Liver (tissue), 9 donors: ENCODE results near the gene BTG2. TPM values are rescaled to one million over a fixed set of nuclear protein-coding genes. Genes with fewer than 3 reads are reported as not detected.

Experiments
- DNase-seq: peaks from one replicate; pipeline ENCODE4 v3.0.0-alpha.2; 2017; ENCODE audit warnings: low spot score
- H3K27ac ChIP-seq, 2 donors: one replicate each; pipeline ENCODE4 v1.7.0; 2013; ENCODE audit warnings: inconsistent platforms in 2 of 2, low read length in 2 of 2, control low read depth in 1 of 2, low read depth in 1 of 2, mild to moderate bottlenecking in 1 of 2
- H3K27me3 ChIP-seq, 4 donors: one replicate each; pipeline versions ENCODE4 v1.6.1 to v1.7.0; 2013; ENCODE audit warnings: low read length in 3 of 4, inconsistent platforms in 1 of 4, mild to moderate bottlenecking in 1 of 4, moderate library complexity in 1 of 4; ENCODE audit not compliant: control insufficient read depth in 4 of 4, insufficient read depth in 4 of 4
- H3K36me3 ChIP-seq, 4 donors: one replicate each; pipeline versions ENCODE4 v1.6.1 to v1.7.0; 2013; ENCODE audit warnings: low read length in 3 of 4, mild to moderate bottlenecking in 3 of 4, low read depth in 1 of 4, moderate library complexity in 1 of 4; ENCODE audit not compliant: control insufficient read depth in 4 of 4, insufficient read depth in 3 of 4
- H3K4me1 ChIP-seq, 4 donors: one replicate each; pipeline versions ENCODE4 v1.6.1 to v1.7.0; 2013; ENCODE audit warnings: low read length in 3 of 4, mild to moderate bottlenecking in 3 of 4, moderate library complexity in 1 of 4; ENCODE audit not compliant: control insufficient read depth in 4 of 4, insufficient read depth in 4 of 4
- H3K4me3 ChIP-seq, 3 donors: one replicate each; pipeline versions ENCODE4 v1.6.1 to v1.7.0; 2013; ENCODE audit warnings: low read length in 3 of 3, control low read depth in 1 of 3, low read depth in 1 of 3, mild to moderate bottlenecking in 1 of 3
- H3K9ac ChIP-seq, 2 donors: one replicate each; pipeline ENCODE4 v1.7.0; 2013; ENCODE audit warnings: low read length in 2 of 2, mild to moderate bottlenecking in 2 of 2, moderate library complexity in 2 of 2, control low read depth in 1 of 2, low read depth in 1 of 2
- H3K9me3 ChIP-seq, 4 donors: one replicate each; pipeline versions ENCODE4 v1.6.1 to v1.7.0; 2013; ENCODE audit warnings: low read length in 3 of 4; ENCODE audit not compliant: control insufficient read depth in 4 of 4
- ATF3 ChIP-seq: IDR thresholded peaks from 2 replicates; pipeline ENCODE4 v1.6.1; 2016; ENCODE audit warnings: antibody characterized with exemption
- EGR1 ChIP-seq, 2 donors: IDR thresholded peaks; 2 replicates each; pipeline ENCODE4 v1.6.1; 2016 to 2018; ENCODE audit warnings: antibody characterized with exemption in 2 of 2, low read depth in 2 of 2
- FOXA1 ChIP-seq: IDR thresholded peaks from 2 replicates; pipeline ENCODE4 v1.6.1; 2016; ENCODE audit warnings: antibody characterized with exemption
- FOXA2 ChIP-seq: IDR thresholded peaks from 2 replicates; pipeline ENCODE4 v1.6.1; 2016; ENCODE audit warnings: antibody characterized with exemption
- GABPA ChIP-seq, 2 donors: IDR thresholded peaks in 1 of 2; conservative IDR thresholded peaks in 1 of 2; 2 replicates each; pipeline ENCODE4 v1.6.1; 2016; ENCODE audit warnings: antibody characterized with exemption in 2 of 2, mild to moderate bottlenecking in 1 of 2, moderate library complexity in 1 of 2
- HNF4A ChIP-seq, 2 donors: conservative IDR thresholded peaks; 2 replicates each; pipeline ENCODE4 v1.6.1; 2016; ENCODE audit warnings: antibody characterized with exemption in 2 of 2, mild to moderate bottlenecking in 2 of 2
- HNF4G ChIP-seq: IDR thresholded peaks from 2 replicates; pipeline ENCODE4 v1.6.1; 2016; ENCODE audit warnings: antibody characterized with exemption
- JUND ChIP-seq, 2 donors: IDR thresholded peaks; 2 replicates each; pipeline ENCODE4 v1.6.1; 2016; ENCODE audit warnings: antibody characterized with exemption in 2 of 2
- NR2F2 ChIP-seq: IDR thresholded peaks from 2 replicates; pipeline ENCODE4 v1.6.1; 2016; ENCODE audit warnings: antibody characterized with exemption
- RAD21 ChIP-seq, 2 donors: IDR thresholded peaks; 2 replicates each; pipeline ENCODE4 v1.6.1; 2016; ENCODE audit warnings: antibody characterized with exemption in 2 of 2, mild to moderate bottlenecking in 2 of 2
- REST ChIP-seq: IDR thresholded peaks from 2 replicates; pipeline ENCODE4 v1.6.1; 2016; ENCODE audit warnings: antibody characterized with exemption, mild to moderate bottlenecking
- RXRA ChIP-seq, 2 donors: IDR thresholded peaks; 2 replicates each; pipeline ENCODE4 v1.6.1; 2017 to 2018; ENCODE audit warnings: antibody characterized with exemption in 2 of 2, mild to moderate bottlenecking in 1 of 2
- SP1 ChIP-seq: IDR thresholded peaks from 2 replicates; pipeline ENCODE4 v1.6.1; 2018; ENCODE audit warnings: antibody characterized with exemption, mild to moderate bottlenecking
- TAF1 ChIP-seq: conservative IDR thresholded peaks from 2 replicates; pipeline ENCODE4 v1.6.1; 2016; ENCODE audit warnings: antibody characterized with exemption, mild to moderate bottlenecking
- YY1 ChIP-seq: IDR thresholded peaks from 2 replicates; pipeline ENCODE4 v1.6.1; 2016; ENCODE audit warnings: antibody characterized with exemption, mild to moderate bottlenecking
- ZBTB33 ChIP-seq: IDR thresholded peaks from 2 replicates; pipeline ENCODE4 v1.6.1; 2016; ENCODE audit warnings: antibody characterized with exemption
- WGBS: extraction: QIAGEN DNeasy Blood & Tissue Kit; methylation state at CpG from one replicate; pipeline ENCODE4 v1.1.7; 2013; 5-methylcytosine and 5-hydroxymethylcytosine counted together
- polyA plus RNA-seq, 2 donors: library from polyadenylated mRNA; stranded (reverse) in 1 of 2; unstranded in 1 of 2; fragments of 200-250 nt in 1 of 2; fragments of >200 nt in 1 of 2; fragmentation: Nextera tagmentation in 1 of 2; extraction: Ambion mirVana in 1 of 2; gene quantifications; one replicate each; pipeline versions ENCODE4 v1.2.1 to v1.2.3, GENCODE V29; 2013 to 2015
- total RNA-seq, 2 donors: library from RNA; depleted of rRNA; stranded (reverse); fragments of >200 nt; gene quantifications; one replicate each; pipeline ENCODE4 v1.2.3, GENCODE V29; 2014
- TF ChIP-seq, protein P1 (sequence below): fragments of 150-350 bp; IDR thresholded peaks from 2 replicates; pipeline ENCODE4 v1.5.1; 2017; ENCODE audit warnings: improper control_type of control experiment, low read depth, low read length; ENCODE audit not compliant: missing input control
- TF ChIP-seq, protein P2 (sequence below): IDR thresholded peaks from 2 replicates; pipeline ENCODE4 v1.6.1; 2016; ENCODE audit warnings: antibody characterized with exemption
- donor health status: healthy.
- donor health status: healthy.
- donor health status: healthy.
- donor health status: healthy.
- donor health status: healthy.

The BTG2 gene
- total and polyA plus RNA-seq, 4 donors = 3.8 to 52.5 (median 4.8) TPM

GRCh38 chr1:203317429-203318228 lies 12.3 kb downstream of the BTG2 start:
- no peaks in the 10 kb centered on the region for H3K27me3 ChIP-seq
- WGBS = 78% methylated on average over 7 of the region's 7 CpGs
- no peaks in the 10 kb centered on the region for H3K9me3 ChIP-seq
- TF ChIP-seq ATF3 = no peak
- no peak for TF ChIP-seq JUND (IDR thresholded peaks at IDR 0.05)
- TF ChIP-seq HNF4A (conservative IDR thresholded peaks at IDR 0.05) = no peak
- TF ChIP-seq REST = no peak
- no peak for TF ChIP-seq RAD21 (IDR thresholded peaks at IDR 0.05)
- no peak for TF ChIP-seq HNF4G
- TF ChIP-seq, protein P1, sequence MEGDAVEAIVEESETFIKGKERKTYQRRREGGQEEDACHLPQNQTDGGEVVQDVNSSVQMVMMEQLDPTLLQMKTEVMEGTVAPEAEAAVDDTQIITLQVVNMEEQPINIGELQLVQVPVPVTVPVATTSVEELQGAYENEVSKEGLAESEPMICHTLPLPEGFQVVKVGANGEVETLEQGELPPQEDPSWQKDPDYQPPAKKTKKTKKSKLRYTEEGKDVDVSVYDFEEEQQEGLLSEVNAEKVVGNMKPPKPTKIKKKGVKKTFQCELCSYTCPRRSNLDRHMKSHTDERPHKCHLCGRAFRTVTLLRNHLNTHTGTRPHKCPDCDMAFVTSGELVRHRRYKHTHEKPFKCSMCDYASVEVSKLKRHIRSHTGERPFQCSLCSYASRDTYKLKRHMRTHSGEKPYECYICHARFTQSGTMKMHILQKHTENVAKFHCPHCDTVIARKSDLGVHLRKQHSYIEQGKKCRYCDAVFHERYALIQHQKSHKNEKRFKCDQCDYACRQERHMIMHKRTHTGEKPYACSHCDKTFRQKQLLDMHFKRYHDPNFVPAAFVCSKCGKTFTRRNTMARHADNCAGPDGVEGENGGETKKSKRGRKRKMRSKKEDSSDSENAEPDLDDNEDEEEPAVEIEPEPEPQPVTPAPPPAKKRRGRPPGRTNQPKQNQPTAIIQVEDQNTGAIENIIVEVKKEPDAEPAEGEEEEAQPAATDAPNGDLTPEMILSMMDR = no peak
- TF ChIP-seq YY1 = no peak
- no peak for TF ChIP-seq EGR1 (IDR thresholded peaks at IDR 0.05; ENCODE audit: low read depth in 2 of 2)
- TF ChIP-seq RXRA (IDR thresholded peaks at IDR 0.05) = no peak
- TF ChIP-seq NR2F2 = no peak
- TF ChIP-seq, protein P2, sequence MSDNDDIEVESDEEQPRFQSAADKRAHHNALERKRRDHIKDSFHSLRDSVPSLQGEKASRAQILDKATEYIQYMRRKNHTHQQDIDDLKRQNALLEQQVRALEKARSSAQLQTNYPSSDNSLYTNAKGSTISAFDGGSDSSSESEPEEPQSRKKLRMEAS = no peak
- no peak for TF ChIP-seq FOXA2
- TF ChIP-seq FOXA1 = no peak
- TF ChIP-seq ZBTB33 = no peak
- no peak for TF ChIP-seq SP1
- TF ChIP-seq GABPA (IDR thresholded peaks at IDR 0.05 in 1 of 2, conservative IDR thresholded peaks at IDR 0.05 in 1 of 2) = no peak
- no peak for TF ChIP-seq TAF1
- DNase-seq = no peak
- H3K9ac ChIP-seq = no peak overlapping the region
- H3K27ac ChIP-seq = no peak overlapping the region
- no peak overlapping the region for H3K4me3 ChIP-seq
- no peaks in the 10 kb centered on the region for H3K4me1 ChIP-seq
- no peaks in the 10 kb centered on the region for H3K36me3 ChIP-seq
